ENCODE data around the gene TRIM65.

Gene TRIM65

DNA sequence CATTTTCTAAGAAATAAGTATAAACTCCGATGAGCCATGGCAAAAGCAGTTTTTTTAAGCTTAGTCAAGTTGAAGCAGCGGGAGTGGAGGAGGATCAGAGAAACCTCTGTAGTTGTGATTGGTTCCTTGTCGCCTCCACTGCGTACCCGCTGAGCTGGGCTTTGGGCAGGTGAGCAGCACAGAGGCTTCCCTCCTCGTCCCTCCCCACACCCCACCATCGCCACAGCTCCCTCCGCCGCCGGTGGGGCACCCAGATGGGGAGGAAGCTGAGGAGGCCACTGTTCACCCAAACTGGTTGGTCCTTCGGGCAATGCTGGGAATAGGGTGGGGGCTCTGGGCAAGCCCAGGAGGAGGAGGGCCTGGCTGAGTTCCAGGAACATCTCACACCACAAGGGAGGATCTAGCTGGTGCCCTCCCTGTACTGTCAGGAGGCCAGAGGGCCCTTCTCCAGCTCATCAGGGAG is 13.1 kb upstream of the TRIM65 start:
- Histone ChIP-seq H3K9me3 (ENCODE audit: insufficient read depth, low read length) (no peaks in the 10 kb centered on the region), H3K9ac (ENCODE audit: insufficient read length, low read depth) (no peak overlapping the region), H3K36me3 (ENCODE audit: insufficient read depth, insufficient read length, low read length) (peaks cover 58% of the 10 kb centered on the region), H3K4me3 (ENCODE audit: insufficient read length, low read depth) (no peak overlapping the region), H3K4me1 (ENCODE audit: insufficient read depth, insufficient read length) (peaks cover 15% of the 10 kb centered on the region), H3K27me3 (ENCODE audit: insufficient read depth, insufficient read length) (no peaks in the 10 kb centered on the region)
- no peak for TF ChIP-seq SUZ12 (IDR thresholded peaks at IDR 0.05; ENCODE audit: extremely low read depth, insufficient read depth, insufficient read length)
- TF ChIP-seq ZNF274 (IDR thresholded peaks at IDR 0.05; ENCODE audit: low read depth, low read length) = no peak
- TF ChIP-seq YY1 (IDR thresholded peaks at IDR 0.05; ENCODE audit: insufficient read depth, insufficient read length) = no peak
- no peak for DNase-seq (ENCODE audit: low read depth, low spot score)

DNA sequence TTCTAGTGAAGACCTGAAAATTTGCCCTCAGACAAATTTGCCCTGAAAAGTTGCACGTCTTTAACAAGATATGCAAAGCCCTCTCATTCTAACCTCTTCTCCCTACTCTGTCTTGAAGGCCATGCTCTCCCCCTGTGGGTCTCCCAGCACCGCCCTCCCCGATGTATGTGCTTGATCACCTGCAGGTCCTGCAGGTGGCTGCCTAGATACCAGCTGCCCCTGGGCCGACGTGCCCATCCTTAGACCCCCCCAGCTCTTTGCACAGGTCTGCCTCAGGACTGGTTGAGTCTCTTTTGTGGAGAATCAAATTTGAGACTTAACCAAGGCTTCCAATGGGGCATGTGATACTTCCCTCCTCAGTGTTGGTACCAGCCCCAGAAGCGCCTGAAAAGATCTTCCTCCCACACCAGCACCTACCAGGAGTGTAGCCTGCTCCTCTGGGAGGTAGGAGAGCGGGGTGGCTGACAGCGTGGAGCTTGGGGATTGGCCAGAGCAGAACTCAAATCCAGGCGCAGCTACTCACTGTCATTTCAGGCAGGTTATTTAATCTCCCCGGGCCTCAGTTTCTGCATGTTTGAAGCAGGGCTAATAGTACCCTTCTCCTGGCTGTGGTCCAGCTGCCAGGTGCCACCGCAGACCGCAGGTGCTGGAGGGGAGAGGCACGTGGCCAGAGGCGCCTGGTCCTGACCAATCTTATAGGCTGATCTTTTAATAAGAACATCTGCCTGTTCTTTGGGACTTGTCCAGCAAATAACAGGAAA is 12.5 kb upstream of the TRIM65 start:
- Histone ChIP-seq H3K9ac (ENCODE audit: insufficient read length, low read depth) (no peak overlapping the region), H3K36me3 (ENCODE audit: insufficient read depth, insufficient read length, low read length) (peaks cover 52% of the 10 kb centered on the region), H3K27me3 (ENCODE audit: insufficient read depth, insufficient read length) (no peaks in the 10 kb centered on the region), H3K9me3 (ENCODE audit: insufficient read depth, low read length) (no peaks in the 10 kb centered on the region), H3K4me1 (ENCODE audit: insufficient read depth, insufficient read length) (peaks cover 12% of the 10 kb centered on the region), H3K4me3 (ENCODE audit: insufficient read length, low read depth) (no peak overlapping the region)
- DNase-seq (ENCODE audit: low read depth, low spot score) = no peak
- TF ChIP-seq YY1 (IDR thresholded peaks at IDR 0.05; ENCODE audit: insufficient read depth, insufficient read length) = no peak
- TF ChIP-seq SUZ12 (IDR thresholded peaks at IDR 0.05; ENCODE audit: extremely low read depth, insufficient read depth, insufficient read length) = no peak
- no peak for TF ChIP-seq ZNF274 (IDR thresholded peaks at IDR 0.05; ENCODE audit: low read depth, low read length)

DNA sequence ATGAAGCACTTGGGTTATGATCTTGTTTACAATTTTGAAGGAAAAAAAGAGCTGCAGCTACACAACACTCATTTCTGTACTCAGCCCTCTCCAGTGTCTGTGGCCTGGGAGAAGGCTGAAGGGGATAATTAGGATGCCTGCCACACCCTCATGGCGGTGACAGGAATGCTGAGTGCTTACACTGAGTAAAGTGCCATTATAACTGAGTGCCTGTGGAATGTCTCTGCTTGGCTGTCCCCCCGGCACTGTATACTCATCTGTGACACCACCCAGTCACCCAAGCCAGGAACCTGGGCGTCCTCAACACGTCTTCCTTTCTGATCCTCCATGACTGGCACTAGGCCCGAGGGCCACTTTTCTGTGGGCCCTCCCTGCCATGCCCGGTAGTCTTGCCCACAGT is 11.4 kb upstream of the TRIM65 start:
- no peak for TF ChIP-seq YY1 (IDR thresholded peaks at IDR 0.05; ENCODE audit: insufficient read depth, insufficient read length)
- TF ChIP-seq ZNF274 (IDR thresholded peaks at IDR 0.05; ENCODE audit: low read depth, low read length) = no peak
- TF ChIP-seq SUZ12 (IDR thresholded peaks at IDR 0.05; ENCODE audit: extremely low read depth, insufficient read depth, insufficient read length) = no peak
- no peak for DNase-seq (ENCODE audit: low read depth, low spot score)
- no peaks in the 10 kb centered on the region for H3K27me3 ChIP-seq (ENCODE audit: insufficient read depth, insufficient read length)
- H3K9me3 ChIP-seq (ENCODE audit: insufficient read depth, low read length) = no peaks in the 10 kb centered on the region
- H3K4me1 ChIP-seq (ENCODE audit: insufficient read depth, insufficient read length) = peaks cover 12% of the 10 kb centered on the region
- no peak overlapping the region for H3K9ac ChIP-seq (ENCODE audit: insufficient read length, low read depth)
- no peak overlapping the region for H3K4me3 ChIP-seq (ENCODE audit: insufficient read length, low read depth)
- peaks cover 51% of the 10 kb centered on the region for H3K36me3 ChIP-seq (ENCODE audit: insufficient read depth, insufficient read length, low read length)

DNA sequence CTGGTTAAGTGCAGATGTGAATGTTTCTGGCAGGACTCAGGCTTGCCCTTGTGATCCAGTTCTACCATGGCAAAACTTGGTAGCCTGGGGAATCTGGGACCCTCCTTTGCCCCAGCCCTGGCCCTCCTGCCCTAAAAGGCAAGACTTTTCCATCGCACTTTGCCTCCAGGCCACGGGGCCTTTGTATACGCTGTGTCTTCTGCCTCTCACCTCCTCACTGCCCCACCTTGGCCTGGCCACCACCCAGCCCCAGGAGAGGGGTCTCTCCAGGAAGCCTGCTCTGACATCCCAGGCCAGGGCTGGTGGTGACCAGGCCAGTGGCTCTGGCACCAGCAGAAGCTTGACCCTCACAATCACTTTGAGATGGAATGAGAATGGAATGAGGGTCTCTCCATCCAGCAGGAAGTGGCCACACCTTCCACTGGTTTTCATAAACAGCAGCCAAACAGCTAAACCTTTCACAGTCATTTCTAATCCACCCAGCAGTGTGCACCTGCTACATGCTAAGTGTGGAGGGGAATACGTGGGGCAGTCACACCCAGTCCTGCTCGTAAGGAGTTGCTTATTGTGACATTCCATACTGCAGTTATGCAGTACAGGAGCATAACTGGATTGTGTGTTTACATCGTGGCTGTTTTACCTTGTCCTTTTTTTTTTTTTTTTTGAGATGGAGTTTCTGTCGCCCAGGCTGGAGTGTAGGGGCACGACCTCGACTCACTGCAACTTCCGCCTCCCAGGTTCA is 9.6 kb upstream of the TRIM65 start:
- DNase-seq (ENCODE audit: low read depth, low spot score) = no peak
- no peak overlapping the region for H3K9ac ChIP-seq (ENCODE audit: insufficient read length, low read depth)
- TF ChIP-seq YY1 (IDR thresholded peaks at IDR 0.05; ENCODE audit: insufficient read depth, insufficient read length) (no peak), ZNF274 (IDR thresholded peaks at IDR 0.05; ENCODE audit: low read depth, low read length) (no peak), SUZ12 (IDR thresholded peaks at IDR 0.05; ENCODE audit: extremely low read depth, insufficient read depth, insufficient read length) (no peak)

DNA sequence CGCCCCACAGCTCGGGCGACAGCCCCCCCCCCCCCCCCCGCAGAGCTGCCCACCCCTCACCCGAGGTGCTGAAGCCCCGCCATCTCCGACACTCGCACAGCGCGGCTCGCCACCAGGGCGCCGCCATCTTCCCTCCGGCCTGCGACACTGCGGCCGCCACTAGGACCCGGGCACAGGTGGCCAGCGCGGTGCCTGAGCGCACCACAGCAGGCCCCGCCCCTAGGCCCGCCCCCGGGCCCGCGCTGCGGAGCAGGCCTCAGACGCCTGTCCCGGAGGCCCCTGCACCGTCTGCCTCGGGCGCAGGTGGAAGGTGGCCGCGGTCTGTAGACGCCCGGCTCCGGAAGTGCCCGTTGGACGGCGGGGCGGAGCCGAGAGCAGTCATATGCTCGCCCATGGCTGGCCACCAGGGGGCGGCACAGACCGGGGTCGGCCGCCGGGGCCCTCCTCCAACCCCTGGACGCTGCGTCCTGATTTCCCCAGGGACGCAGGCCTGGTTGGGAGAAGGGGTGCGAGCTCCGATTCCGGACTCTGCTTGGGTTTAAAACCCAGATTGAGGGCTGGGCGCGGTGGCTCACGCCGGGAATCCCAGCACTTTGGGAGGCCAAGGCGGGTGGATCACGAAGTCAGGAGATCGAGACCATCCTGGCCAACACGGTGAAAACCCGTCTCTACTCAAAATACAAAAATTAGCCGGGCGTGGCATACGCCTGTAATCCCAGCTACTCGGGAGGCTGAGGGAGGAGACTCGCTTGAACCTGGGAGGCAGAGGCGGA is 8.2 kb upstream of the TRIM65 start, which contains the start of gene MRPL38:
Gene MRPL38 (minus strand): TSS at position 136 of the 773 bp plus-strand sequence. CDS start 9 bp downstream, at position 127.
- H3K9ac ChIP-seq (ENCODE audit: insufficient read length, low read depth) = peak within 1 kb of the TSS; percentile 98
- H3K27me3 ChIP-seq (ENCODE audit: insufficient read depth, insufficient read length) = no peaks in the 10 kb centered on the region
- DNase-seq (ENCODE audit: low read depth, low spot score) = peak; percentile 87
- H3K36me3 ChIP-seq (ENCODE audit: insufficient read depth, insufficient read length, low read length) = peaks cover 54% of the 10 kb centered on the region
- peak within 1 kb of the TSS; percentile 90 for H3K4me3 ChIP-seq (ENCODE audit: insufficient read length, low read depth)
- peaks cover 15% of the 10 kb centered on the region for H3K4me1 ChIP-seq (ENCODE audit: insufficient read depth, insufficient read length)
- H3K9me3 ChIP-seq (ENCODE audit: insufficient read depth, low read length) = no peaks in the 10 kb centered on the region
- TF ChIP-seq ZNF274 (IDR thresholded peaks at IDR 0.05; ENCODE audit: low read depth, low read length) (no peak), YY1 (IDR thresholded peaks at IDR 0.05; ENCODE audit: insufficient read depth, insufficient read length) (peak; percentile 84)

More for the DNA sequence above, 9.6 kb upstream of the TRIM65 start:
- H3K27me3 ChIP-seq (ENCODE audit: insufficient read depth, insufficient read length) = no peaks in the 10 kb centered on the region
- H3K4me3 ChIP-seq (ENCODE audit: insufficient read length, low read depth) = no peak overlapping the region
- peaks cover 53% of the 10 kb centered on the region for H3K36me3 ChIP-seq (ENCODE audit: insufficient read depth, insufficient read length, low read length)
- H3K4me1 ChIP-seq (ENCODE audit: insufficient read depth, insufficient read length) = peaks cover 12% of the 10 kb centered on the region
- no peaks in the 10 kb centered on the region for H3K9me3 ChIP-seq (ENCODE audit: insufficient read depth, low read length)

DNA sequence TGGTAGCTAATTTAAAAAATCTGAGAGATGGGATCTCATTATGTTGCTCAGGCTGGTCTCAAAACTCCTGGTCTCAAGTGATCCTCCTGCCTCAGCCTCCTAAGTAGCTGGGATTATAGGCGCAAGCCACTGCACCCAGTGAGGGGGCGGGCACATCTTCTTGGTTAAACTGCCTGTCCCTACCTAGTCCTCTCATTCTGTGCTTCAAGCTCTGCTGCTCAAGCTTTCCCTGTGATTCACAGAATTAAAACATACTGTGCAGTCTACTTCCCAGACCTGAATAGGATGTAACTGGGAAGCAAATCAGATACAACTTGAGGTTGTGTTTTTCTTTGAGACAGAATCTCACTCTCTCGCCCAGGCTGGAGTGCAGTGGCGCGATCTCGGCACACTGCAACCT is 5.7 kb upstream of the TRIM65 start:
- Histone ChIP-seq H3K27me3 (ENCODE audit: insufficient read depth, insufficient read length) (no peaks in the 10 kb centered on the region), H3K4me3 (ENCODE audit: insufficient read length, low read depth) (no peak overlapping the region), H3K9me3 (ENCODE audit: insufficient read depth, low read length) (no peaks in the 10 kb centered on the region), H3K4me1 (ENCODE audit: insufficient read depth, insufficient read length) (peaks cover 19% of the 10 kb centered on the region), H3K9ac (ENCODE audit: insufficient read length, low read depth) (peak overlapping the region; percentile 5), H3K36me3 (ENCODE audit: insufficient read depth, insufficient read length, low read length) (peaks cover 67% of the 10 kb centered on the region)
- DNase-seq (ENCODE audit: low read depth, low spot score) = no peak
- TF ChIP-seq YY1 (IDR thresholded peaks at IDR 0.05; ENCODE audit: insufficient read depth, insufficient read length) (no peak), SUZ12 (IDR thresholded peaks at IDR 0.05; ENCODE audit: extremely low read depth, insufficient read depth, insufficient read length) (no peak)
